ENCODE results near the gene LIMD2. TPM values are rescaled to one million over a fixed set of nuclear protein-coding genes. Genes with fewer than 3 reads are reported as not detected.
A peak's percentile ranks its signal among the peaks of the same experiment; 100 is the strongest.

The LIMD2 gene
- polyA plus RNA-seq (2012; ENCODE audit: insufficient read depth, insufficient read length, low read depth), result 128 TPM

- Histone ChIP-seq H3K36me3 (peaks cover 8% of the 10 kb centered on the region), H3K27me3 (no peaks in the 10 kb centered on the region), H3K4me3 (ENCODE audit: low read depth, low read length) (peak within 1 kb of the TSS; percentile 63), H3K9me3 (peaks cover 4% of the 10 kb centered on the region), H3K4me1 (peaks cover 4% of the 10 kb centered on the region; the same call in 1 of the 2 replicates)
- peak; percentile 86 for DNase-seq
- TF ChIP-seq CTCF (IDR thresholded peaks at IDR 0.05; ENCODE audit: low read depth, low read length), result no peak
Measured at GRCh38 chr17:63699638-63700527, at the start of gene LIMD2. Gene LIMD2, minus strand, starts transcription at chr17:63700125. Its CDS starts 827 bp downstream, at chr17:63699298.

GRCh38 chr17:63741408-63742173 lies 41.7 kb upstream of the LIMD2 start, which contains the start of gene STRADA:
Gene STRADA, minus strand, starts transcription at chr17:63741799. Its CDS starts 13,430 bp downstream, at chr17:63728369.
- Histone ChIP-seq H3K27me3 (no peaks in the 10 kb centered on the region), H3K4me3 (ENCODE audit: low read depth, low read length) (peak within 1 kb of the TSS; percentile 88), H3K36me3 (peaks cover 8% of the 10 kb centered on the region), H3K4me1 (no peaks in the 10 kb centered on the region), H3K9me3 (no peaks in the 10 kb centered on the region)
- peak; percentile 100 for DNase-seq
- no peak for TF ChIP-seq CTCF (IDR thresholded peaks at IDR 0.05; ENCODE audit: low read depth, low read length)

GRCh38 chr17:63741143-63741407 lies 41.1 kb upstream of the LIMD2 start:
- Histone ChIP-seq H3K36me3 (peaks cover 2% of the 10 kb centered on the region), H3K9me3 (no peaks in the 10 kb centered on the region), H3K4me1 (no peaks in the 10 kb centered on the region), H3K4me3 (ENCODE audit: low read depth, low read length) (peak overlapping the region; percentile 88), H3K27me3 (no peaks in the 10 kb centered on the region)
- no peak for TF ChIP-seq CTCF (IDR thresholded peaks at IDR 0.05; ENCODE audit: low read depth, low read length)
- no peak for DNase-seq

GRCh38 chr17:63740464-63741142 lies 40.7 kb upstream of the LIMD2 start:
- no peak for DNase-seq
- no peaks in the 10 kb centered on the region for H3K27me3 ChIP-seq
- no peak for TF ChIP-seq CTCF (IDR thresholded peaks at IDR 0.05; ENCODE audit: low read depth, low read length)
- H3K4me3 ChIP-seq (ENCODE audit: low read depth, low read length), result peak overlapping the region; percentile 88
- H3K9me3 ChIP-seq, result no peaks in the 10 kb centered on the region
- no peaks in the 10 kb centered on the region for H3K4me1 ChIP-seq
- no peaks in the 10 kb centered on the region for H3K36me3 ChIP-seq

GRCh38 chr17:63735691-63736090 lies 35.8 kb upstream of the LIMD2 start:
- DNase-seq, result no peak
- H3K27me3 ChIP-seq, result no peaks in the 10 kb centered on the region
- H3K4me3 ChIP-seq (ENCODE audit: low read depth, low read length), result no peak overlapping the region
- no peaks in the 10 kb centered on the region for H3K36me3 ChIP-seq
- no peak for TF ChIP-seq CTCF (IDR thresholded peaks at IDR 0.05; ENCODE audit: low read depth, low read length)
- H3K4me1 ChIP-seq, result no peaks in the 10 kb centered on the region
- H3K9me3 ChIP-seq, result no peaks in the 10 kb centered on the region
